SH-SY5Y (cell line): ENCODE results near the gene VHLL.
A peak's percentile ranks its signal among the peaks of the same experiment; 100 is the strongest.

Experiments
- GATA2 ChIP-seq: IDR thresholded peaks from 2 replicates; pipeline ENCODE4 v1.6.1; 2011; ENCODE audit warnings: mild to moderate bottlenecking, low read depth, low read length
- GATA3 ChIP-seq: IDR thresholded peaks from 2 replicates; pipeline ENCODE4 v1.6.1; 2011; ENCODE audit warnings: low read depth, mild to moderate bottlenecking, low read length, moderate library complexity

The VHLL gene

DNA sequence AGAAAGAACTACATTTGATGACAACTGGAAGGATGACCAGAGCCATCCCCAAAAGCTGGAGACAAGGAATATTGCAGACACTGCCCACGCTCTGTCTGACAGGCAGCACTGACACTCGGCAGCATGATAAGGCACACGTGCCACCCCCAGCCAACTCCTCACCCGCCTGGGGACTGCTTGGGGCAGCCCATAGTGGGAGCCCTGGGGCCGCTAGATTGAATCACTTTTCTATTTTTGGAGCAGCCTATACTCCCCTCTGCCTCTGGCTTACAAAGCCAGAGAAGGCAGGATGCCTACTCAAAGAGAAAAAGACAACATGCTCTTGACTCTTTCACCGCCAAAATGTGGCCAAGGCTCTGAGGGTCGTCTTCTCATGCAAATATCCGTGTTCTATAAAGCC lies 17.8 kb downstream of the VHLL start:
- no peak for TF ChIP-seq GATA3
- no peak for TF ChIP-seq GATA2

DNA sequence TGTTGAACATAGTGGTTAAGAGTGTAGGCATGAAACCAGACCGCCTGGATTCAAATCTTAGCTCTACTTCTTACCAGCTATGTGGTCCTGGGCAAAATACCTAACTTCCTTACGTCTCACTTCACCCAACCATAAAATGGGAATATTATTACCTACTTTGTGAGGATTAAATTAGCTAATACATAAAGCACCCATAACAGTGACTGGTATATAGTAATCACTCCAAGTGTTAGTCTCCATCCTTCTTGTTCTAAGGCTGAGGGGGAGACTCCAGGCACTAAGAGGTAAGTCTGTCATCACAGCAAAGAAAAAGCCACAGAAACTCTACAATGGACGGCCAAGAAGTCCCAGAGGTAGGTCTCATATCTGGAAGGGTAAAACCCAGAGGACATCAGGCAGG lies 19.3 kb downstream of the VHLL start:
- TF ChIP-seq GATA3 (no peak), GATA2 (no peak)

DNA sequence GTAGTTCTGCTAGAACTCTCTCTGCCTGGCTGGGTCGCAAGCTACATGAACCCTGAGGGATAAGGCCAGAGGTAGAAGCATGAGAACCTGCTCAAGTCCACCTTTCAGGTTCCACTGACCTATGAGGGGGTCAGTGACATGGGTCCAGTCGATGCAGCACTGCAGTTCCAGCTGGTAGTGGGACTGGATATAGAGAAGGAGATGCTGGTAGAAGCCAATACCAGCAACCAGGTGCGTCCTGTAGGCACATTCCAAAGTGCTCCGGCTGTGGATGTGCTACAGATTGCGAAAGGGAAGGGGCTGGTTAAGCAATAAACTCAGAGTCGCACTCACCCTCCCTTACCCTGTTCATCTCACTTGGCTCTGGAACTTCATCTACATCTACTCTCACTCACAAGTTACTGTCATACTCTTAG lies 22.1 kb downstream of the VHLL start:
- TF ChIP-seq GATA3 (no peak), GATA2 (no peak)

DNA sequence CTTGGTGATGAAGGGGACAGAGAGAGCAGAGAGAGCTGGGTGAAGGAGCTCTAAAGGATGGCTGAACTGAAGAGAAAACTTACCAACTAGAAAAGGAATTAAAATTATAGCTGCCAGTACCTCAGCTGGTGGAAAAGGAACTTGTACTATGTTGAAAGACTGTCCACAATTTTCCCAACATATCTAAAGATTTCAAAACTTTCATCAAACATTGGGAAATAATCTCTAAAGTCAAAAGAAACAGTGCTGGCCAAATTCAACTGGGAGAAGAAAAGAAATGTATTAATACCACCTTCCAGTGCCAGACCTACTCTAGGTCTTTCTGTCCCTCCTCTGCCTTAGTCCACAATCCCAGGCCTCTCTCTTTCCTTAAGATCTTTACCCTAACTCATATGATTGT lies 22.6 kb downstream of the VHLL start:
- TF ChIP-seq GATA3 (no peak), GATA2 (no peak)

- no peak for TF ChIP-seq GATA2
- no peak for TF ChIP-seq GATA3
Observed at GRCh38 chr1:156270314-156270713, 28.8 kb downstream of the VHLL start.

DNA sequence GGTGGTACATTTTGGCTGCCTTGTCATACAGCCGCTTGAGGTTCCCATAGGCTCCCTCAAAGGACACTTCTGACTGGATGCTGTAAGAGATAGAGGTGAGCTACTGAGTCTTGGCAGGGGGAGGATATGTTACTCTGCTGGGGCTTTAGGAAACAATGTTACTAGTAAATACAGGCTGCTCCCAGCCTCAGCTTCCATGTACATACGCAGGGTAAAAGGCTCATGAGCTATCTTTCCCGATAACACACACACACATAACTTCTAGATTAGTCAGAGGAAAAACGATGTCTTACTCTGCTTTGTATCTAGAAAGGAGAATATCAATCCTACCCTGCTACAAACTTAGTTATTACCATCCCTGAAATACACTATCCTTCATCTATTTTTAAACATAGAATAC lies 30.8 kb downstream of the VHLL start:
- no peak for TF ChIP-seq GATA2

DNA sequence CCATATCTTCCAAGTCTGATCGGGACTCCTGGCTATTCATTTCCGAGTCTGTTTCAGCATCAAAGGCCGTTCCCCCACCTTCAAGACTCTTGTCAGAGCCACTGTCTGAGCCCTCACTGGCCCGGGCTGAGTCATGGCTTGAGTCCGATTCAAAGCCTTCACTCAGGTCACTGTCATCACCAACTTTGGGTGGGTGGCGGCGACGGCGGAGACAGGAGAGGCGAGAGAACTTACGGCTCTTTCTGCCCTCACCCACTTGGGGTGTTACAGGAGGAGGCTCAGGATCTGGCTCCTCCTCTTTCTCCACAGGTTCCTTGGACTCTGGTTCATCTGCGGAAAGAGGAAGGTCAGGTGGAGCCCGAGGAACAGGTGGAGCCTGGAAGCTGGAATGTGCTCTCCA lies 33.1 kb downstream of the VHLL start:
- TF ChIP-seq GATA2 (no peak), GATA3 (no peak)

DNA sequence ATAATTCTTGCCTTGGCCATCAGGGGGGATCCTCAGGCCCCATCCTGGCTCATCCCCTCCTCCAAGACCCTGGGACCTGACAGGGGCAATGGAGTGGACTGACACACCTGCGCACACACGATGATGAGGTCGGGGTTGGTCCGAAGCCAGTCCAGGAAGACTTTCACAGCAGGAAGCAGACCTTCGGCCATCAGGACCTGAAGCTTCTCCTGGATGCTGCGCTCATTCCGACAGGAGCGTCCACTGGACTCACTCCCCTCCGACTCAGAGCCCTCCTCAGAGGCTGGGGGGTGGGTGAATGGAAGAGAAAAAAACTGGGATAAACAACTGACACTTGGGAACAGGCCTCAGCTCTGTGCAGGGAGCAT lies 35.8 kb downstream of the VHLL start:
- TF ChIP-seq GATA2 = no peak
- no peak for TF ChIP-seq GATA3

DNA sequence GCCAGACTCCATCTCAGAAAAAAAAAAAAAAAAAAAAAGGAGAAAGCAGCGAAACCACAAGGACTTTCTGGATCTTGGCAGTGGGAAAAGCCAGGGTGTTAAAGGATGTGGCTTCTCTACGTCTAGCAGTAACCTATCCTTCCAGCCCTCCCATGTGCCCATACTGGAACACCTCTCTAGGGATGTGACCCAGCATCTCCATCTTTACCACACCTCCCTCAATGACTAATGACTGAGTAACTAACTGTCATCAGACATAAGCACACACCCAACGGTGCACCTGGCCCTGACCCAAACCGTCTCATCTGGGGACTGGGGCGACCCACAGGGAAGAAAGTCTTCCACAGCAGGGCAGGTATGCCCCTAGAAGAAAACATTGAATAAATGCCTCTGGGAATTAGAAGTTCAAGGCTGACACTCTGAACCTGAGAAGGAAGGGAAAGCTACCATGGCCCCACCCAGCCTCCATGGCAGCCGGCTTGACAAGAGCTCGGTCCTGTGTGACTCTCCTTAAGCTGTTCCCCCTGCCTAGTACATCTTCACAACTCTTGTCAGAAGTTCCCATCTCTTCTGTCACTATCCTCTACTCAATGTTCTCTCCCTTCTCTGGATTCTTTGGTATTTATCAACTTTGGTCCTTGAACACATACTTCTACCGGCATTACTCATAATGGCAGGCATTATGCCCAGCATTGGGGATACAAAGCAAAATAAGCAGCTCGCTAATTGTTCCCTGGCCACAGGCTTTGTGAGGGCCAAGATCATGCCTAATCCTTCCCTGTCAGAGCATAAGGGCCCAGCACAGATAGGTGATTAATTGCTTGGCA lies 36.4 kb downstream of the VHLL start:
- TF ChIP-seq GATA3 (no peak), GATA2 (no peak)

GRCh38 chr1:156260896-156261295 lies 38.2 kb downstream of the VHLL start:
- TF ChIP-seq GATA3 = no peak
- TF ChIP-seq GATA2 = no peak

- no peak for TF ChIP-seq GATA2
- no peak for TF ChIP-seq GATA3
Observed at GRCh38 chr1:156259805-156260204, 39.3 kb downstream of the VHLL start.

DNA sequence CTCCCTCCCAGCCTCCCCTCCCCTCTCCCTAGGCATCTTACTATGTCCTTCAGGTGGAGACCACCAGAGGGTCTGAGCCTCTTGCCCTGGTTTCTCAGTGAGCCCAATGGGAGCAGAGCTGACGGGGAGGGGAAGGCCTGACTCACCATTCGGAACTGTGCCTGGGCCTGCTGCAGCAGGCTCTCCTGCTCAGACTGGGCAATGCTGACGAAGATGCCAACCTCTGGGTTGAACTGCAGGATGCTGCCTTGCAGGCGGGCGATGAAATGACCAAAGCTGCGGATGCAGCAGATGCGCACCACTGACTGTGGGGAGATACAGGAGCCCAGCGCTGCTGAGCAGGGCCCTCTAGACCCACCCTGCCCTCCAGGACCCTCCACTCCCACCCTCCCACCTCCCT lies 40.2 kb downstream of the VHLL start:
- no peak for TF ChIP-seq GATA3
- no peak for TF ChIP-seq GATA2

DNA sequence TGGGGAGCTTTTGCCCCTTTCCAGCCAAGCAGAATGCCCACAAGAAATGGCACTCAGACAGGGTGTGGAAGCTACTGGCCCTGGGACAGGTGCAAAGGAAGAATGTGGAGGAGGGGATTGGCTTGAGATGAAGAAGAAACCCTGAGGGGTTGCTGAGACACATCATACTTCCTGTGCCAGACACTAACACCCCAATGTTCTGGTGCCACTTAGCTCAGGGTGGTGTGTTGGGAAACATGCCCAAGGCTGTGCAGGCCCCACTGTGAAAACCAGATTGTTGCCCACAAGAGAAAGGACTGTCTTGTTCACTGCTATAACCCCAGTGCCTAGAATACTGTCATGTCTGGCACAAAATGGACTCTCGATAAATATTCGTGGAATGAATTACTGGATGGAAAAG lies 41.4 kb downstream of the VHLL start:
- TF ChIP-seq GATA2 (no peak), GATA3 (no peak)

DNA sequence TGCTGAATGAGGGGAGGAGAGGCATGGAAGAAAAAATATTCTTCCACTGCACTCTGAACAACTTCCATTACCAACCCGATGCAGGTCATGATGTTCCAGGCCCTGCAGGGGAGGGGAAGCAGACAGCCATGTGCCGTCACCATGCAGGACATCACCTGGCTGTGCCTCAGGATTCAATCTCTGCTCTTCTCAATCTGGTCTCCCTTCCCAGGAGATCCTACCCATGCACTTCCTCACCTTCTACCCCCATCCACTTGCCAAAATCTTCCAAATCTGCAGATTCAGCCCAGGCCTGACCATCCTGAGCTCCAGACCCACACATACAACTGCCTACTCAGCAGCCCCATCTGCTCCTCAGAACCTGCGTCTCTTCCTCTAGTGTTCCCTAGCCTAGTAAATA lies 45.5 kb downstream of the VHLL start:
- no peak for TF ChIP-seq GATA3
- no peak for TF ChIP-seq GATA2

DNA sequence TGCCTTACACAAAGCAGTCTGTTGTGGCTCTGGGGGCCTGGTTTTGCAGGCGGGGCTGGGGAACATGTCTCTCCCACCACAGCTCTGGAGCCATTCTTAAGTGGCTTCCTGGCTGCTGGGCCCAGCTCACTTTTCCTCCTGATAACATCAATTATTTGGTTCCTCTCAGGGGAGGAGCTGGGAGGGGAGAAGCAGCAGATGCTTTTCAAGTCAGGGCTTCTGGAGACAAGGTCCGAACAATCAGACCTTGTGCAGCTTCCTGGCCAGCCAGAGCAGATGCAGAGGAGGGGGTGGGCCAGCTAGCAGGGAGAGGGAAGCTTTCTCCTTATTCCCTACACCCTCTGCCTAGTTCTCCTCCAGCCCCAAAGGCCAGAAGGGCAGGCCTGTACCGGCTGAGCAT lies 47.6 kb downstream of the VHLL start:
- TF ChIP-seq GATA3 = no peak
- TF ChIP-seq GATA2 = peak; percentile 94

DNA sequence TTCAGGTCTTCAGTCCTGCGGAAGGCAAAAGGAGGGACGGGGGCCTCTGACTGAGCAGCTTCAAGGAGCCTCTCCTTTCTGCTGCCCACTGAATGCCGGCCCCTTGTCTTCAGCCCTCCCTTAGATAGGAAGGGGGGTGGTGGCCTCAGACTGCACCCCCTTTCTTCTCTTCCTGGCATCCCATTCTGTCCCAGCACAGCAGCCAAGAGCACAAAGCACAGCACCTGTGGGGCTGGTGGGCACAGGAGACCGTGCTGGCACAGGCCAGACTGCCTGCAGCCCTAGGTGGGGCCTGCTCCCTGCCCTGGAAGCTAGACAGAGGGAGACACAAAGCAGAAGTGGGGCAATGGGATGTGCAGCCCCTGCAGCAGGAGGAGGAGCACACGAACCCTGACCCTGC lies 49.5 kb downstream of the VHLL start:
- no peak for TF ChIP-seq GATA2
- TF ChIP-seq GATA3 = no peak
